GM12878 (cell line): ENCODE results near the gene TBATA. TPM values are rescaled to one million over a fixed set of nuclear protein-coding genes. Genes with fewer than 3 reads are reported as not detected.

Source experiments
- ATAC-seq: fragments of 200-7000 bp; cut with Tn5 transposase; 3 replicates; pipeline ENCODE4 v1.9.1; 2020; ENCODE audit warnings: mild to moderate bottlenecking, moderate library complexity
- BruUV-seq: library from RNA; stranded (reverse); fragments of 400-500 nt; replicated peaks from 2 replicates; lab custom pipeline; 2021; lab: Mats Ljungman, UMichigan
- CTCF ChIA-PET: fragments of 300-600 bp; sonication (Branson Sonifier 250); formaldehyde crosslinking; extraction: SDS; loops from one replicate; lab custom pipeline; 2021; ENCODE audit warnings: inconsistent platforms; lab: Yijun Ruan, JAX
- POLR2A ChIA-PET: fragments of 350-600 bp; formaldehyde crosslinking; extraction: SDS; loops from one replicate; lab custom pipeline; 2021; ENCODE audit warnings: inconsistent platforms; lab: Charles Lee
- RAD21 ChIA-PET: fragments of 300-600 bp; sonication (Branson Sonifier 250); formaldehyde crosslinking; loops from one replicate; lab custom pipeline; 2023; ENCODE audit warnings: antibody characterized with exemption; ENCODE audit not compliant: unreplicated experiment; lab: Charles Lee
- SMC1A ChIA-PET: fragments of 300-600 bp; sonication (Branson Sonifier 250); formaldehyde crosslinking; loops from one replicate; lab custom pipeline; 2023; ENCODE audit not compliant: unreplicated experiment, uncharacterized antibody; lab: Charles Lee
- DNase-seq: peaks from one replicate; pipeline ENCODE4 v3.0.0-alpha.2; 2011; ENCODE audit warnings: low read depth, low spot score
- FAIRE-seq: peaks from 3 replicates; lab custom pipeline; 2011; peaks lifted over from hg19 to GRCh38; lab: Jason Lieb, UNC
- H2AFZ ChIP-seq: 2 replicates; pipeline ENCODE4 v1.6.0; 2011; ENCODE audit warnings: low read depth, low read length, control low read depth; ENCODE audit not compliant: control insufficient read depth
- H3K27ac ChIP-seq: 2 replicates; pipeline ENCODE4 v1.5.1; 2011; ENCODE audit warnings: control low read depth; ENCODE audit not compliant: control insufficient read depth, insufficient read depth
- H3K27me3 ChIP-seq, 2 experiments: replicated peaks in 1 of 2; 2 replicates each; pipeline versions ENCODE4 v1.6.0 to v1.6.1; 2011; ENCODE audit warnings: low read length in 1 of 2; ENCODE audit not compliant: control insufficient read depth in 2 of 2, insufficient read depth in 2 of 2
- H3K36me3 ChIP-seq, 2 experiments: 2 replicates each; pipeline ENCODE4 v1.5.1; 2011; ENCODE audit warnings: low read length in 1 of 2; ENCODE audit not compliant: control insufficient read depth in 2 of 2, insufficient read depth in 2 of 2
- H3K4me1 ChIP-seq: 2 replicates; pipeline ENCODE4 v1.6.1; 2011; ENCODE audit warnings: mild to moderate bottlenecking, low read length, moderate library complexity, mixed read lengths; ENCODE audit not compliant: control insufficient read depth, insufficient read depth
- H3K4me2 ChIP-seq: 2 replicates; pipeline ENCODE4 v1.6.0; 2011; ENCODE audit warnings: control low read depth; ENCODE audit not compliant: control insufficient read depth, insufficient read depth
- H3K4me3 ChIP-seq: fragments of 200-600 bp; sonication (generic); 2 replicates; pipeline ENCODE4 v1.5.1; 2016
- H3K79me2 ChIP-seq: 2 replicates; pipeline ENCODE4 v1.6.0; 2011; ENCODE audit warnings: low read length; ENCODE audit not compliant: control insufficient read depth, insufficient read depth
- H3K9ac ChIP-seq: 2 replicates; pipeline ENCODE4 v1.8.0; 2011; ENCODE audit warnings: low read length, control low read depth, mixed read lengths; ENCODE audit not compliant: control insufficient read depth, insufficient read depth
- H3K9me3 ChIP-seq: replicated peaks from 3 replicates; pipeline ENCODE4 v1.5.1; 2011; ENCODE audit warnings: mild to moderate bottlenecking, low read length; ENCODE audit not compliant: control insufficient read depth, insufficient read depth
- H4K20me1 ChIP-seq: 2 replicates; pipeline ENCODE4 v1.6.0; 2011; ENCODE audit not compliant: control insufficient read depth, insufficient read depth
- CBX5 ChIP-seq: sonication (generic); IDR thresholded peaks from 2 replicates; pipeline ENCODE4 v1.6.1; 2016; ENCODE audit warnings: low read depth, moderate library complexity, mild to moderate bottlenecking, inconsistent platforms
- CEBPB ChIP-seq, 2 experiments: fragments of 150-350 bp in 1 of 2; IDR thresholded peaks; 2 replicates each; pipeline ENCODE4 v1.6.1; 2012 to 2014; ENCODE audit warnings: low read depth in 2 of 2, low read length in 2 of 2, borderline replicate concordance in 1 of 2, inconsistent platforms in 1 of 2
- ELK1 ChIP-seq: IDR thresholded peaks from 2 replicates; pipeline ENCODE4 v1.6.1; 2012; ENCODE audit warnings: low read depth, low read length, improper control_type of control experiment
- FOS ChIP-seq: IDR thresholded peaks from 3 replicates; pipeline ENCODE4 v1.6.1; 2011; ENCODE audit warnings: borderline replicate concordance; ENCODE audit not compliant: insufficient read length; ENCODE audit errors: extremely low read depth
- FOXM1 ChIP-seq: IDR thresholded peaks from 2 replicates; pipeline ENCODE4 v1.6.1; 2012; ENCODE audit warnings: low read depth, mild to moderate bottlenecking, inconsistent platforms, low read length, moderate library complexity
- GABPA ChIP-seq: IDR thresholded peaks from 2 replicates; pipeline ENCODE4 v1.6.1; 2014; ENCODE audit warnings: antibody characterized with exemption, low read depth, mild to moderate bottlenecking, inconsistent platforms
- HDAC2 ChIP-seq: fragments of 200-600 bp; sonication (generic); IDR thresholded peaks from 2 replicates; pipeline ENCODE4 v1.6.1; 2017
- JUND ChIP-seq: IDR thresholded peaks from 2 replicates; pipeline ENCODE4 v1.6.1; 2012; ENCODE audit warnings: low read depth, mild to moderate bottlenecking, low read length, improper control_type of control experiment, moderate library complexity
- MTA3 ChIP-seq: IDR thresholded peaks from 2 replicates; pipeline ENCODE4 v1.6.1; 2012; ENCODE audit warnings: low read length, inconsistent platforms, borderline replicate concordance
- PAX5 ChIP-seq: IDR thresholded peaks from 2 replicates; pipeline ENCODE4 v1.6.1; 2011; ENCODE audit warnings: low read depth, low read length, borderline replicate concordance
- POLR2AphosphoS5 ChIP-seq: IDR thresholded peaks from 2 replicates; pipeline ENCODE4 v1.6.1; 2011; ENCODE audit warnings: mild to moderate bottlenecking, low read length, inconsistent platforms
- SIN3A ChIP-seq: IDR thresholded peaks from 2 replicates; pipeline ENCODE4 v1.6.1; 2012; ENCODE audit warnings: low read depth, low read length, improper control_type of control experiment
- STAT1 ChIP-seq: fragments of 450-650 bp; conservative IDR thresholded peaks from 2 replicates; pipeline ENCODE4 v1.6.1; 2014; ENCODE audit warnings: antibody characterized with exemption, mild to moderate bottlenecking
- ZBTB4 ChIP-seq: fragments of 450-650 bp; formaldehyde crosslinking; IDR thresholded peaks from 2 replicates; pipeline ENCODE4 v1.4.0; 2022; ENCODE audit warnings: mild to moderate bottlenecking, moderate library complexity
- ZNF24 ChIP-seq: fragments of 450-650 bp; IDR thresholded peaks from 2 replicates; pipeline ENCODE4 v1.6.1; 2017; ENCODE audit warnings: antibody characterized with exemption, mild to moderate bottlenecking
- WGBS: methylation state at CpG from one replicate; pipeline ENCODE4 v1.1.6; 2016; ENCODE audit warnings: low lambda C conversion rate; ENCODE audit not compliant: insufficient replicate concordance, insufficient coverage; ENCODE audit errors: missing lambda C conversion rate; 5-methylcytosine and 5-hydroxymethylcytosine counted together
- in situ Hi-C: fragments of 300-500 bp; cut with MboI; formaldehyde crosslinking; loops from 9 replicates; pipeline ENCODE4 v1.14.3; 2018; ENCODE audit warnings: mixed read lengths
- intact Hi-C: fragments of 100-400 bp; cut with micrococcal nuclease; formaldehyde crosslinking; loops from one replicate; pipeline ENCODE4 v1.14.2; 2022; ENCODE audit not compliant: unreplicated experiment
- polyA plus RNA-seq, 11 experiments: library from polyadenylated mRNA; depleted of rRNA in 4 of 11; unstranded in 6 of 11; stranded (reverse) in 5 of 11; fragments of >200 nt; fragmentation: Nextera tagmentation in 4 of 11; fragmentation: Illumina TruSeq in 1 of 11; extraction: Ambion mirVana in 4 of 11; extraction: Trizol in 1 of 11; gene quantifications; 1 replicate in 1 of 11; 2 replicates in 10 of 11; pipeline versions ENCODE4 v1.2.1 to v1.2.3, GENCODE V29; 2011 to 2016; ENCODE audit warnings: inconsistent platforms in 2 of 11, missing spikeins in 2 of 11, low read depth in 1 of 11
- total RNA-seq, 4 experiments: library from RNA; depleted of rRNA in 3 of 4; stranded (reverse); fragments of >200 nt in 3 of 4; fragmentation: Illumina TruSeq in 1 of 4; extraction: Trizol in 1 of 4; gene quantifications; 2 replicates each; pipeline versions ENCODE4 v1.2.1 to v1.2.3, GENCODE V29; 2013 to 2021

The TBATA gene
- total and polyA plus RNA-seq, 10 of the 15 experiments (the other 5 are each of a cell fraction or from before 2014, with no cell fraction given): not detected

GRCh38 chr10:70806841-70807240 lies 21.7 kb upstream of the TBATA start:
- no peaks in the 10 kb centered on the region for H3K79me2 ChIP-seq
- in situ Hi-C loops: no loop called here
- DNase-seq (no peak), FAIRE-seq (no peak), ATAC-seq (no peak)
- H3K4me1 ChIP-seq: no peaks in the 10 kb centered on the region
- no peak overlapping the region for H3K9ac ChIP-seq
- H3K27me3 ChIP-seq: no peaks in the 10 kb centered on the region
- no peaks in the 10 kb centered on the region for H3K9me3 ChIP-seq
- RAD21 ChIA-PET: no interaction called here
- no peak for TF ChIP-seq JUND
- H4K20me1 ChIP-seq: no peaks in the 10 kb centered on the region
- SMC1A ChIA-PET: interaction anchor here (0.9 to 1.1 kb wide), 2 partner anchors 13 to 28 kb away, joined by 3 read pairs; no protein-coding TSS in a partner anchor
- 84% methylated on average over 1 of the region's 1 CpG for WGBS
- H3K4me2 ChIP-seq: no peak overlapping the region
- no peak overlapping the region for H3K4me3 ChIP-seq
- POLR2A ChIA-PET: no interaction called here
- CTCF ChIA-PET: interaction anchor here (1.1 kb wide), 1 partner anchor 73 kb away, joined by 3 read pairs; no protein-coding TSS in a partner anchor
- intact Hi-C loops: no loop called here
- no peak overlapping the region for H3K27ac ChIP-seq
- H3K36me3 ChIP-seq: no peaks in the 10 kb centered on the region
- no TSS peak for BruUV-seq
- H2AFZ ChIP-seq: no peak overlapping the region

GRCh38 chr10:70805619-70806215 lies 20.5 kb upstream of the TBATA start:
- no peak overlapping the region for H3K4me3 ChIP-seq
- no peak for ATAC-seq
- RAD21 ChIA-PET: no interaction called here
- CTCF ChIA-PET: no interaction called here
- no peak for DNase-seq
- no peaks in the 10 kb centered on the region for H3K4me1 ChIP-seq
- POLR2A ChIA-PET: no interaction called here
- BruUV-seq: no TSS peak
- 90% methylated on average over 3 of the region's 3 CpGs for WGBS
- SMC1A ChIA-PET: no interaction called here
- H3K4me2 ChIP-seq: no peak overlapping the region
- H3K36me3 ChIP-seq: no peaks in the 10 kb centered on the region
- intact Hi-C loops: no loop called here
- in situ Hi-C loops: no loop called here
- H3K9ac ChIP-seq: no peak overlapping the region
- H3K79me2 ChIP-seq: no peaks in the 10 kb centered on the region
- H3K27me3 ChIP-seq: no peaks in the 10 kb centered on the region
- no peaks in the 10 kb centered on the region for H4K20me1 ChIP-seq
- no peak overlapping the region for H3K27ac ChIP-seq
- H3K9me3 ChIP-seq: no peaks in the 10 kb centered on the region
- H2AFZ ChIP-seq: no peak overlapping the region
- no peak for FAIRE-seq
- TF ChIP-seq FOXM1 (no peak), STAT1 (no peak), FOS (no peak), CEBPB (IDR thresholded peaks at IDR 0.05; ENCODE audit: borderline replicate concordance in 1 of 2, low read depth in 2 of 2, low read length in 2 of 2) (no peak), ZBTB4 (CRISPR knock-in tag) (no peak), MTA3 (no peak), PAX5 (no peak), POLR2AphosphoS5 (no peak), SIN3A (no peak), HDAC2 (no peak), ZNF24 (no peak), CBX5 (no peak), GABPA (no peak), ELK1 (no peak)
